GM12864 (cell line): ENCODE measurements around the gene PRICKLE2.

Experiments
- DNase-seq: peaks from one replicate; pipeline ENCODE4 v3.0.0-alpha.2; 2011; ENCODE audit warnings: low read depth
- H3K4me3 ChIP-seq: 2 replicates; pipeline ENCODE4 v1.5.1; 2011; ENCODE audit warnings: mild to moderate bottlenecking, low read depth, low read length, control low read depth
- CTCF ChIP-seq: IDR thresholded peaks from 2 replicates; pipeline ENCODE4 v1.5.1; 2011; ENCODE audit warnings: low read depth, mild to moderate bottlenecking, moderate library complexity, low read length, control low read depth, inconsistent platforms; ENCODE audit errors: missing control alignments

Gene PRICKLE2

GRCh38 chr3:64123931-64124330 lies 101.3 kb downstream of the PRICKLE2 start:
- no peak for DNase-seq
- no peak overlapping the region for H3K4me3 ChIP-seq
- TF ChIP-seq CTCF: no peak

DNA sequence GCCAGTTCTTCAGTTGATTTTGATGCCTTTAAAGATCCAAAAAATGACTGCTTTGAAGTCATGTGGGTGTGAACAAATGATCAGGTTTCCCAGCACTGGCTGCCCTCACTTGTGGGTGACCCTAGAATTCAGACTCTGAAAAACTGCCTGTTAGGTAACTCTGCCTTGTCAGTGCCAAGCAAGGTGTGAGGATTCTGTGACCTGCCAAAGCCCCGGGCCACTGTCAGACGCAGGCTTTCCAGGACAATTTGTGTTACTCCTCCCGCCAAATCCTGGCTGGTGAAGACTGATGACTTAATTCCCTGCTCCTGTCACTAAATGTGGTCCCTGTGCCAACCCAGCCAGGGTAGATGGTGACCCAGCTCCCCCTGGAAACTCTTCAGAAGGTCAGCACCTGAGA lies 102.8 kb downstream of the PRICKLE2 start:
- no peak for DNase-seq
- TF ChIP-seq CTCF: no peak
- H3K4me3 ChIP-seq: no peak overlapping the region

GRCh38 chr3:64121750-64122311 lies 103.4 kb downstream of the PRICKLE2 start:
- no peak overlapping the region for H3K4me3 ChIP-seq

DNA sequence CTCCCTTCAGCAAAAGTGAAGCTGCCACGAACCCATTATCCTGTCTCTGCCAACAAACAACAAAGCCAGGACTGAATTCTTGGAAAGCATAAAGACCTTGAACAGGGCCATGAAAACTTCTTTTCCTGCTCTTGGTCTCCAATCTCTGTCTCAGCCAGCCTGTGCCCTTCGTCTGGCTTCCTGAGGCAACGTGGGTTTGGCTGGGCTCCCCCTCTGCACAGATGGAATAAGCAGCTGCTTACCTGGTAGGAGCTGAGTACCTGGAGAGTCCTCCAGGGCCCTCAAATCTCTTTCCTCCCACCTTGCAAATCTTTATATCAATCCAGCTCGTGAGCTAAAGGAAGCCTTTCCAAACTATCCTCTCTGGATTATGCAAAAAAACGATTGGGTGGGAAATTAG lies 104.4 kb downstream of the PRICKLE2 start:
- no peak overlapping the region for H3K4me3 ChIP-seq
- no peak for TF ChIP-seq CTCF
- DNase-seq: no peak

More at GRCh38 chr3:64121750-64122311, 103.4 kb downstream of the PRICKLE2 start:
- TF ChIP-seq CTCF: no peak
- no peak for DNase-seq

GRCh38 chr3:64117483-64117882 lies 107.8 kb downstream of the PRICKLE2 start:
- no peak overlapping the region for H3K4me3 ChIP-seq
- no peak for DNase-seq
- TF ChIP-seq CTCF: no peak

GRCh38 chr3:64114651-64115050 lies 110.6 kb downstream of the PRICKLE2 start:
- no peak for DNase-seq
- no peak for TF ChIP-seq CTCF
- H3K4me3 ChIP-seq: no peak overlapping the region

DNA sequence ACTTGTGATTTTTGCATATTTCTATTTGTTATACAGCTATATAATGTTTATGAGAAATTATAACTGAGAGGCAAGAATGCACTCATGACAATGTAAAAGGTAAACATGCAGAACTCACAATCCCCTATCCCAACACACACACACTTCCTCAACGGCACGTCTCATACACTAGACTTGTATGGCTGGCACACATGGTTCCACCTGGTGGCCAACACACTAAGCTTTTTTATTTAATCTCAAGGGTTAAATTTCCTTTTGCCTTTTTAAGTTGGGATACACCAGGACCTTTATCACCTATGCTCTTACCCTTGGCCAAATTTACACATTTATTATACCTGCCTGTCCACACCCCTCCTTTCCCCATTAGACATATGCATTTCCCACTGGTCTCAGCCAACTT lies 113.4 kb downstream of the PRICKLE2 start:
- H3K4me3 ChIP-seq: no peak overlapping the region
- TF ChIP-seq CTCF: no peak
- no peak for DNase-seq
